GM20000 (cell line): ENCODE measurements around the gene SLC6A1.

Experiments
- DNase-seq: peaks from one replicate; pipeline ENCODE4 v3.0.0; 2012; ENCODE audit warnings: low spot score
- CTCF ChIP-seq: IDR thresholded peaks from 2 replicates; pipeline ENCODE4 v1.5.1; 2012; ENCODE audit warnings: mild to moderate bottlenecking, control low read depth; ENCODE audit errors: extremely low read depth, missing control alignments

SLC6A1 gene

DNA sequence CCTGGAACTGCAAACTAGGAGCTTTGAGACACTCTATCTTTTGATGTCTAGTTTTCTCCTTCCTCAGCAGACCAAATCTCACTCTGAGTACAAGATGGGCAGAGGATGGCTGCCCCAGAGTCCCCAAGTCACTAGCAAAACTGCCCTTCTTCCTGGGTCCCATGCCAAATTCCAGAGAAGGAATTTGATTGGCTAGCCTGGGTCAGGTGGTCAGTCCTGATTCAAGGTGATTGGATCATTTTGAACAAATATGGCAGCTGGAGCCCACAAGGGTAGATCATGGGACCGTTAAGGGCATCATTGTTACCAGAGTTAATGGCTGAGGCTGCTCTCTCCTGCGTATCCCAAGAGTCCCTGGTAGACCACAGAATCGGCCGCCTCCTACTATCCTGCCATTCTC, 21.7 kb downstream of the SLC6A1 start:
- no peak for DNase-seq

GRCh38 chr3:11014752-11015151, 22.2 kb downstream of the SLC6A1 start:
- no peak for DNase-seq

More for the DNA sequence above, 21.7 kb downstream of the SLC6A1 start:
- no peak for TF ChIP-seq CTCF

DNA sequence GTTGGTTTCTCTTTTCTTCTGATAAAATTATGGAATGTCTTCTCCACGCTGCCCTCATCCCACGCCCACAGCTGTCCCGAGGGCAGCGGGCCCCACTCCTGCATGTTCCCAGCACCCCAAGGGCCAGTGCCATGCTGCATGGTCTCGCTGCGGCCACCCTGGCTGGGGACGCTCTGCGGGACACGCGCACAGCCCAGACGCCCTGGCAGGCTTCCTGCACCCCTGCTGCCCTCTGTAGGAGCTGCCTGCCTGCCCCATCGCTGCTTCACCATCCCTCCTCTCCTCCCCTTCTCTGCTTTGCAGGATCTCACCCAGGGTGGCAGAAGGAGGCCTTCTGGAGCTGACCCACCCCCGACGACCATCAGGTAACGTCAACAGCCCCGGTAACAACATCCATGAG, 22.8 kb downstream of the SLC6A1 start:
- DNase-seq, result no peak
- no peak for TF ChIP-seq CTCF

More at GRCh38 chr3:11014752-11015151, 22.2 kb downstream of the SLC6A1 start:
- no peak for TF ChIP-seq CTCF

DNA sequence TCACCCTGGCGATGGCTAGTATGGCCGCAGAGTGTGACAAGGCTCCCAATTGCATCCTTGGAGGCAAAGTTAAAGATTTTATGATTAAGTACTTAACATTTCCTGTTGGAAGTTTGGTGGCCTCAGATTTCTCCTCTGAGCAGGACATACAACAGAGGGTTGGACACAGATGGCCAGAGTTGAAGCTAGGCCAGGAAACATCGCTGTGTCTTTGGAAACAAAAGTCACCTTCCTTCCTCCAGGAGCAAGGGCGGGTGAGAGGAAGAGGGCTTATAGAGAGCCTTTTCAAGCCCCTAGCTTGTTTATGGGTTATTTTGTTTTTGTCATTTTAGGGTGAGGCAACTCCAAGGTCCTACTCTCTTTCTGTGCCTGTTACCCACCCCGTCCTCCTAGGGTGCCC, 24.2 kb downstream of the SLC6A1 start:
- TF ChIP-seq CTCF, result no peak
- no peak for DNase-seq

- TF ChIP-seq CTCF, result no peak
- no peak for DNase-seq
Observed at GRCh38 chr3:11019116-11019819, 26.7 kb downstream of the SLC6A1 start.

- TF ChIP-seq CTCF, result no peak
- DNase-seq, result no peak
Observed at GRCh38 chr3:11020764-11021163, 28.2 kb downstream of the SLC6A1 start.

- no peak for TF ChIP-seq CTCF
- DNase-seq, result no peak
Observed at GRCh38 chr3:11021611-11022011, 29.1 kb downstream of the SLC6A1 start.
